GM12878 (cell line): Measurements from ENCODE around the gene YTHDC1. TPM values are rescaled to one million over a fixed set of nuclear protein-coding genes. Genes with fewer than 3 reads are reported as not detected.

Source experiments
- ATAC-seq: fragments of 200-7000 bp; cut with Tn5 transposase; 3 replicates; pipeline ENCODE4 v1.9.1; 2020; ENCODE audit warnings: mild to moderate bottlenecking, moderate library complexity
- BruUV-seq: library from RNA; stranded (reverse); fragments of 400-500 nt; replicated peaks from 2 replicates; lab custom pipeline; 2021; lab: Mats Ljungman, UMichigan
- CTCF ChIA-PET: fragments of 300-600 bp; sonication (Branson Sonifier 250); formaldehyde crosslinking; extraction: SDS; loops from one replicate; lab custom pipeline; 2021; ENCODE audit warnings: inconsistent platforms; lab: Yijun Ruan, JAX
- POLR2A ChIA-PET: fragments of 350-600 bp; formaldehyde crosslinking; extraction: SDS; loops from one replicate; lab custom pipeline; 2021; ENCODE audit warnings: inconsistent platforms; lab: Charles Lee
- RAD21 ChIA-PET: fragments of 300-600 bp; sonication (Branson Sonifier 250); formaldehyde crosslinking; loops from one replicate; lab custom pipeline; 2023; ENCODE audit warnings: antibody characterized with exemption; ENCODE audit not compliant: unreplicated experiment; lab: Charles Lee
- SMC1A ChIA-PET: fragments of 300-600 bp; sonication (Branson Sonifier 250); formaldehyde crosslinking; loops from one replicate; lab custom pipeline; 2023; ENCODE audit not compliant: unreplicated experiment, uncharacterized antibody; lab: Charles Lee
- DNase-seq: peaks from one replicate; pipeline ENCODE4 v3.0.0-alpha.2; 2011; ENCODE audit warnings: low read depth, low spot score
- FAIRE-seq: peaks from 3 replicates; lab custom pipeline; 2011; peaks lifted over from hg19 to GRCh38; lab: Jason Lieb, UNC
- H2AFZ ChIP-seq: 2 replicates; pipeline ENCODE4 v1.6.0; 2011; ENCODE audit warnings: low read depth, low read length, control low read depth; ENCODE audit not compliant: control insufficient read depth
- H3K27ac ChIP-seq: 2 replicates; pipeline ENCODE4 v1.5.1; 2011; ENCODE audit warnings: control low read depth; ENCODE audit not compliant: control insufficient read depth, insufficient read depth
- H3K27me3 ChIP-seq, 2 experiments: replicated peaks in 1 of 2; 2 replicates each; pipeline versions ENCODE4 v1.6.0 to v1.6.1; 2011; ENCODE audit warnings: low read length in 1 of 2; ENCODE audit not compliant: control insufficient read depth in 2 of 2, insufficient read depth in 2 of 2
- H3K36me3 ChIP-seq, 2 experiments: 2 replicates each; pipeline ENCODE4 v1.5.1; 2011; ENCODE audit warnings: low read length in 1 of 2; ENCODE audit not compliant: control insufficient read depth in 2 of 2, insufficient read depth in 2 of 2
- H3K4me1 ChIP-seq: 2 replicates; pipeline ENCODE4 v1.6.1; 2011; ENCODE audit warnings: mild to moderate bottlenecking, low read length, moderate library complexity, mixed read lengths; ENCODE audit not compliant: control insufficient read depth, insufficient read depth
- H3K4me2 ChIP-seq: 2 replicates; pipeline ENCODE4 v1.6.0; 2011; ENCODE audit warnings: control low read depth; ENCODE audit not compliant: control insufficient read depth, insufficient read depth
- H3K4me3 ChIP-seq: fragments of 200-600 bp; sonication (generic); 2 replicates; pipeline ENCODE4 v1.5.1; 2016
- H3K79me2 ChIP-seq: 2 replicates; pipeline ENCODE4 v1.6.0; 2011; ENCODE audit warnings: low read length; ENCODE audit not compliant: control insufficient read depth, insufficient read depth
- H3K9ac ChIP-seq: 2 replicates; pipeline ENCODE4 v1.8.0; 2011; ENCODE audit warnings: low read length, control low read depth, mixed read lengths; ENCODE audit not compliant: control insufficient read depth, insufficient read depth
- H3K9me3 ChIP-seq: replicated peaks from 3 replicates; pipeline ENCODE4 v1.5.1; 2011; ENCODE audit warnings: mild to moderate bottlenecking, low read length; ENCODE audit not compliant: control insufficient read depth, insufficient read depth
- H4K20me1 ChIP-seq: 2 replicates; pipeline ENCODE4 v1.6.0; 2011; ENCODE audit not compliant: control insufficient read depth, insufficient read depth
- HCFC1 ChIP-seq: fragments of 150-350 bp; IDR thresholded peaks from 2 replicates; pipeline ENCODE4 v1.6.1; 2014; ENCODE audit warnings: low read length
- IRF4 ChIP-seq: IDR thresholded peaks from 2 replicates; pipeline ENCODE4 v1.6.1; 2011; ENCODE audit warnings: low read depth, low read length
- JUND ChIP-seq: IDR thresholded peaks from 2 replicates; pipeline ENCODE4 v1.6.1; 2012; ENCODE audit warnings: low read depth, mild to moderate bottlenecking, low read length, improper control_type of control experiment, moderate library complexity
- MTA3 ChIP-seq: IDR thresholded peaks from 2 replicates; pipeline ENCODE4 v1.6.1; 2012; ENCODE audit warnings: low read length, inconsistent platforms, borderline replicate concordance
- PAX8 ChIP-seq: fragments of 450-650 bp; IDR thresholded peaks from 2 replicates; pipeline ENCODE4 v1.6.1; 2017; ENCODE audit warnings: mild to moderate bottlenecking, moderate library complexity
- POLR2AphosphoS2 ChIP-seq: IDR thresholded peaks from 2 replicates; pipeline ENCODE4 v1.6.1; 2011; ENCODE audit warnings: low read depth, mild to moderate bottlenecking, low read length, improper control_type of control experiment, moderate library complexity
- POU2F2 ChIP-seq: IDR thresholded peaks from 3 replicates; pipeline ENCODE4 v1.6.1; 2011; ENCODE audit warnings: low read depth, mild to moderate bottlenecking, low read length, borderline replicate concordance
- RB1 ChIP-seq: fragments of 450-650 bp; formaldehyde crosslinking; IDR thresholded peaks from 2 replicates; pipeline ENCODE4 v1.6.1; 2017; ENCODE audit warnings: mild to moderate bottlenecking, borderline replicate concordance
- RFX5 ChIP-seq: IDR thresholded peaks from 2 replicates; pipeline ENCODE4 v1.6.1; 2011; ENCODE audit warnings: low read depth, low read length, improper control_type of control experiment
- SREBF1 ChIP-seq: IDR thresholded peaks from 2 replicates; pipeline ENCODE4 v1.6.1; 2012; ENCODE audit warnings: mild to moderate bottlenecking, low read length
- YY1 ChIP-seq: IDR thresholded peaks from 2 replicates; pipeline ENCODE4 v1.6.1; 2011; ENCODE audit warnings: low read depth, mild to moderate bottlenecking, low read length
- WGBS: methylation state at CpG from one replicate; pipeline ENCODE4 v1.1.6; 2016; ENCODE audit warnings: low lambda C conversion rate; ENCODE audit not compliant: insufficient replicate concordance, insufficient coverage; ENCODE audit errors: missing lambda C conversion rate; 5-methylcytosine and 5-hydroxymethylcytosine counted together
- in situ Hi-C: fragments of 300-500 bp; cut with MboI; formaldehyde crosslinking; loops from 9 replicates; pipeline ENCODE4 v1.14.3; 2018; ENCODE audit warnings: mixed read lengths
- intact Hi-C: fragments of 100-400 bp; cut with micrococcal nuclease; formaldehyde crosslinking; loops from one replicate; pipeline ENCODE4 v1.14.2; 2022; ENCODE audit not compliant: unreplicated experiment
- polyA plus RNA-seq, 11 experiments: library from polyadenylated mRNA; depleted of rRNA in 4 of 11; unstranded in 6 of 11; stranded (reverse) in 5 of 11; fragments of >200 nt; fragmentation: Nextera tagmentation in 4 of 11; fragmentation: Illumina TruSeq in 1 of 11; extraction: Ambion mirVana in 4 of 11; extraction: Trizol in 1 of 11; gene quantifications; 1 replicate in 1 of 11; 2 replicates in 10 of 11; pipeline versions ENCODE4 v1.2.1 to v1.2.3, GENCODE V29; 2011 to 2016; ENCODE audit warnings: inconsistent platforms in 2 of 11, missing spikeins in 2 of 11, low read depth in 1 of 11
- total RNA-seq, 4 experiments: library from RNA; depleted of rRNA in 3 of 4; stranded (reverse); fragments of >200 nt in 3 of 4; fragmentation: Illumina TruSeq in 1 of 4; extraction: Trizol in 1 of 4; gene quantifications; 2 replicates each; pipeline versions ENCODE4 v1.2.1 to v1.2.3, GENCODE V29; 2013 to 2021
- TF ChIP-seq, protein P1 (sequence below): fragments of 450-650 bp; IDR thresholded peaks from 2 replicates; pipeline ENCODE4 v1.6.1; 2018; ENCODE audit warnings: mild to moderate bottlenecking, low read depth, moderate library complexity; ENCODE audit not compliant: partially characterized antibody
- TF ChIP-seq, protein P2 (sequence below): IDR thresholded peaks from 2 replicates; pipeline ENCODE4 v1.6.1; 2011; ENCODE audit warnings: low read depth, low read length, improper control_type of control experiment, borderline replicate concordance
- TF ChIP-seq, protein P3 (sequence below): fragments of 450-650 bp; IDR thresholded peaks from 2 replicates; pipeline ENCODE4 v1.6.1; 2017; ENCODE audit warnings: borderline replicate concordance

The YTHDC1 gene
- total and polyA plus RNA-seq, 10 of the 15 experiments (the other 5 are each of a cell fraction or from before 2014, with no cell fraction given), result 18.7 to 83.2 (median 47.5) TPM

DNA sequence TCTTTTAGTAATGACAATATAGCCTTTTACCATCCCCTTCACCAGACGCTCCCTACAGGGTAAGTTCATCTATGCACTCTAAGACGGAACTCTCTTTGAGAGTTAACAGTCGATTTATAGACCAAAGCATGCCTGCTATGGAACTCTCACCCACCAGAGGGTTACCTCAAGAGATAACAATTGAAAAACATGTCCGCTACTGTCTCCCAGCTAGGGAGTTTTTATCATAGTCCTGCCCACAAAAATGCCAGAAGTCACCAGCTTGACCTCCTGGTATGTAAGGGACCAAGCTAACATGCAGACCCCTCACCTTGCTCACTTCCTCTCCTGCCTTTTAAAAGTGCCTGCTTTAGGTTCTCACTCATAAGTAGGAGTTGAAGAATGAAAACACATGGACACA is 16.7 kb upstream of the YTHDC1 start:
- Histone ChIP-seq H3K4me1 (no peaks in the 10 kb centered on the region), H3K9ac (no peak overlapping the region), H3K79me2 (no peaks in the 10 kb centered on the region), H2AFZ (no peak overlapping the region), H4K20me1 (no peaks in the 10 kb centered on the region), H3K9me3 (no peaks in the 10 kb centered on the region; the same call in 2 of the 3 replicates), H3K4me3 (no peak overlapping the region), H3K4me2 (no peak overlapping the region), H3K36me3 (no peaks in the 10 kb centered on the region), H3K27me3 (no peaks in the 10 kb centered on the region), H3K27ac (no peak overlapping the region)
- SMC1A ChIA-PET, result interaction anchor here (1.0 kb wide), 1 partner anchor 93 kb away, joined by 3 read pairs; no protein-coding TSS in a partner anchor
- ATAC-seq (no peak), FAIRE-seq (no peak), DNase-seq (no peak)
- RAD21 ChIA-PET, result no interaction called here
- CTCF ChIA-PET, result interaction anchor here (0.6 to 1.7 kb wide), 2 partner anchors 9 to 979 kb away, joined by 3 to 6 read pairs; no protein-coding TSS in a partner anchor
- WGBS, result 56% methylated on average over 4 of the region's 4 CpGs
- intact Hi-C loops, result no loop called here
- in situ Hi-C loops, result no loop called here
- POLR2A ChIA-PET, result no interaction called here
- BruUV-seq, result no TSS peak
- TF ChIP-seq IRF4 (no peak), PAX8 (no peak), RB1 (no peak), POU2F2 (no peak), POLR2AphosphoS2 (no peak), YY1 (no peak), RFX5 (no peak), JUND (no peak), MTA3 (no peak), HCFC1 (no peak), SREBF1 (no peak)
- TF ChIP-seq, protein P1, sequence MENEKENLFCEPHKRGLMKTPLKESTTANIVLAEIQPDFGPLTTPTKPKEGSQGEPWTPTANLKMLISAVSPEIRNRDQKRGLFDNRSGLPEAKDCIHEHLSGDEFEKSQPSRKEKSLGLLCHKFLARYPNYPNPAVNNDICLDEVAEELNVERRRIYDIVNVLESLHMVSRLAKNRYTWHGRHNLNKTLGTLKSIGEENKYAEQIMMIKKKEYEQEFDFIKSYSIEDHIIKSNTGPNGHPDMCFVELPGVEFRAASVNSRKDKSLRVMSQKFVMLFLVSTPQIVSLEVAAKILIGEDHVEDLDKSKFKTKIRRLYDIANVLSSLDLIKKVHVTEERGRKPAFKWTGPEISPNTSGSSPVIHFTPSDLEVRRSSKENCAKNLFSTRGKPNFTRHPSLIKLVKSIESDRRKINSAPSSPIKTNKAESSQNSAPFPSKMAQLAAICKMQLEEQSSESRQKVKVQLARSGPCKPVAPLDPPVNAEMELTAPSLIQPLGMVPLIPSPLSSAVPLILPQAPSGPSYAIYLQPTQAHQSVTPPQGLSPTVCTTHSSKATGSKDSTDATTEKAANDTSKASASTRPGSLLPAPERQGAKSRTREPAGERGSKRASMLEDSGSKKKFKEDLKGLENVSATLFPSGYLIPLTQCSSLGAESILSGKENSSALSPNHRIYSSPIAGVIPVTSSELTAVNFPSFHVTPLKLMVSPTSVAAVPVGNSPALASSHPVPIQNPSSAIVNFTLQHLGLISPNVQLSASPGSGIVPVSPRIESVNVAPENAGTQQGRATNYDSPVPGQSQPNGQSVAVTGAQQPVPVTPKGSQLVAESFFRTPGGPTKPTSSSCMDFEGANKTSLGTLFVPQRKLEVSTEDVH, result no peak
- TF ChIP-seq, protein P2, sequence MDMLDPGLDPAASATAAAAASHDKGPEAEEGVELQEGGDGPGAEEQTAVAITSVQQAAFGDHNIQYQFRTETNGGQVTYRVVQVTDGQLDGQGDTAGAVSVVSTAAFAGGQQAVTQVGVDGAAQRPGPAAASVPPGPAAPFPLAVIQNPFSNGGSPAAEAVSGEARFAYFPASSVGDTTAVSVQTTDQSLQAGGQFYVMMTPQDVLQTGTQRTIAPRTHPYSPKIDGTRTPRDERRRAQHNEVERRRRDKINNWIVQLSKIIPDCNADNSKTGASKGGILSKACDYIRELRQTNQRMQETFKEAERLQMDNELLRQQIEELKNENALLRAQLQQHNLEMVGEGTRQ, result no peak
- TF ChIP-seq, protein P3, sequence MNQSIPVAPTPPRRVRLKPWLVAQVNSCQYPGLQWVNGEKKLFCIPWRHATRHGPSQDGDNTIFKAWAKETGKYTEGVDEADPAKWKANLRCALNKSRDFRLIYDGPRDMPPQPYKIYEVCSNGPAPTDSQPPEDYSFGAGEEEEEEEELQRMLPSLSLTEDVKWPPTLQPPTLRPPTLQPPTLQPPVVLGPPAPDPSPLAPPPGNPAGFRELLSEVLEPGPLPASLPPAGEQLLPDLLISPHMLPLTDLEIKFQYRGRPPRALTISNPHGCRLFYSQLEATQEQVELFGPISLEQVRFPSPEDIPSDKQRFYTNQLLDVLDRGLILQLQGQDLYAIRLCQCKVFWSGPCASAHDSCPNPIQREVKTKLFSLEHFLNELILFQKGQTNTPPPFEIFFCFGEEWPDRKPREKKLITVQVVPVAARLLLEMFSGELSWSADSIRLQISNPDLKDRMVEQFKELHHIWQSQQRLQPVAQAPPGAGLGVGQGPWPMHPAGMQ, result no peak
